Hippocampal formation (tissue), 2 donors: Measurements from ENCODE around the gene SORCS1.

Experiments used
- DNase-seq, 2 donors: peaks; one replicate each; lab custom pipeline; 2025; lab: John Stamatoyannopoulos, UW

The SORCS1 gene

GRCh38 chr10:106992055-106992454, 172.5 kb downstream of the SORCS1 start:
- no peak for DNase-seq

GRCh38 chr10:106991091-106991490, 173.4 kb downstream of the SORCS1 start:
- DNase-seq: no peak

- DNase-seq: no peak
Observed at GRCh38 chr10:106987362-106987761, 177.1 kb downstream of the SORCS1 start.

GRCh38 chr10:106982268-106982667, 182.2 kb downstream of the SORCS1 start:
- DNase-seq: no peak

DNA sequence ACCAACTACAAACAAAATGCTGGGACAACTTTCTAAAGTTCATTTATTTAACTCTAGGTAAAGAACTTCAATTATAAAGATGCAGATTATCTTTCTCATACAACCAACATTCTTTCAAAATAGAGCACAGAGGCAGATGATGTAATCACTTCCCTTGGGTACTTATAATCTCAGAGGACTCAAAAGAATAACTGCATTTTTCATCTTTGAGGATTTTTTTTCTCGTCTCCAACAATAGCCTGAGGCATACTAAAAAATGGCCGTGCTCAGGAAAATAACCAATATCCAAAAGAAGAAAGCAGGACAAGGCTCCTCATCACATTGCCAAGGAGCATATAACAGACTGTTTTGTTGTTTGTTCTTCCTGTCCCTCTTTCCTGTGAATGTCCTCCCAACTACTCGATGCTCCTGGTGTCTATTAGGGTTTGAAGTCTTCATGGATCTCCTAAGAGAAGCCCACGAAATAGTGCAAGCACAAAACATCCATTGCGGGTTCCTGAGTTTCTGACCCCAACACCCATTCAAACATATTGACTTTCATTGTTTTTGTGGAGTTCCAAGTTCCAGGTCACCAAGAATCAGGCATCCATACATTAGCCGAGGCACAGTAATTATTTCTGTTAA, 182.9 kb downstream of the SORCS1 start:
- no peak for DNase-seq

DNA sequence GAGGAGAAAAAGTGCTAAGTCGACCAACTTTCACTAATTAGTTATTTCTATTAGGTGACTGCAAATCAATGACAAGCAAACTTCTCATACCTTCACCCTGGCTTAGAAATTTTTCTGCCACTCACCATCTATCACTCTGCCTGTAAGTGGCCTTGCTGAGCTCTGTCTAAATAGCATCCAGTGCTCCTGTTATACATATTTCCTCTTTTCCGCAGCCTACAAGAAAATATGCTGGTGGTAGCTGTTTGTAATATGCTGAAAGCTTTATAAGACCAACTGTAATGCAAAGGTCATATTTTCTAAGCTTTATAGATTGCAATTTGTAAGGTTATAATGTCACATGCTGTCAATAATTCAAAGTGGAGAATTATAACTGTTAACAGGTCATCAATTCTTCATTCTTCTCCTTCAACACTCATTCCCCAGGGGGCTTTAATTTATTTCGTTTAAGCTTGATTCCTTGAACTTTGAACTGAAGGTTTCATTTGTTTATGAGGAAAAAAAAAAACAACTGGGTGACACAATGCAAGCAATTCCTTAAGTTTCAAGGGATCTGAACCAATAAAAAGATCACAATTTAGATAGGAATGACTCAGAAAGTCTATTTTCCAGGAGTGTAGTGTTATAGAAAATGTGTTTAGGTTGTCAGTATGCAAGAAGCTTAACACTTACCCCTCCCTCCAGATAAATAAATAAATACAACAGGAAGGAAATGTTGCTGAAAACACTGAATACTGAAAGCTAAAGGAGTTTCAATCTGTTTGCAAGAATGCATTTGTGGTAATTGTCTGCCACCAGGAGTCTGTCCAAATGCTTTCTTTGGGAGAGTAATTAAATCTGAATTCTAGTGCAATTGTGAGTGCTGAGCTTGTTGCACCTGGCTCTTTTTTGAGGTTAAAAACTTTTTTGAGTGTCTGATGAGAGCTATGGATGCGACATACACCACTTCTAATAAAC, 183.7 kb downstream of the SORCS1 start:
- DNase-seq: no peak

DNA sequence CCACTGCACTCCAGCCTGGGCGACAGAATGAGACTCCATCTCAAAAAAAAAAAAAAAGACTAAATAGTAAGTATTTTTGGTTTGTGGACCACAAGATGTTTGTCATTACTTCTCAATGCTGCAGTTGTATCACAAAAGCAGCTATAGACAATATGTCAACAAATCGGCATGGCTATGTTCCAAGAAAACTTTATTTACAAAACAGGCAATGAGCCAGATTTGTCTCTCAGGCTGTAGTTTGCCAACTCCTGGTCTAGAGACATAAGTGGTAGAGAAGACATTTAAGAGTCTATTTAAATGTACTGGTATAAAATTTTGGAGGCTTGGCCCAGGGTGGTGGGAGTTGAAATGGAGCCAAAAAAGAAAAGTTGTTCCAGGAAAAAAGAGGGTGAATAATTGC, 185.8 kb downstream of the SORCS1 start:
- no peak for DNase-seq

- DNase-seq: no peak
Observed at GRCh38 chr10:106973716-106974115, 190.8 kb downstream of the SORCS1 start.

DNA sequence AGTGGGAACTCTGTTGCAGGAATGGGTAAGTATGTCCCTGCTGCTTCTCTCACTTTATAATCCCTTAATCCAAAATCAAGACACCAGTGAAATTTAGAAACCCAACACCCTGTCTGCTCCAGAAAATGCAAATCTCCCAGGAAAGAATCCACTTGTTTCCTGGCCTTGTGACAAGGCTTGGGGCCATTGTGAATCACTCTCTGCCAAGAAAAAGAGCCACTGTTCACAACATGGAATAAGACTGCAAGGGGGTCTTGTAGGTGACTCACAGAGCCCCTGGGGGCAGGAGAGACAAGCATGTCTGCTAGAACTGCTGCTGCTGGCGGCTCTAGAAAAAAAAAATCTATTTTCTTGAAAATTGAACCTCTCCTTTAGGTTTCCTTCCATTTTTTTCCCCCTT, 191.2 kb downstream of the SORCS1 start:
- DNase-seq: no peak

DNA sequence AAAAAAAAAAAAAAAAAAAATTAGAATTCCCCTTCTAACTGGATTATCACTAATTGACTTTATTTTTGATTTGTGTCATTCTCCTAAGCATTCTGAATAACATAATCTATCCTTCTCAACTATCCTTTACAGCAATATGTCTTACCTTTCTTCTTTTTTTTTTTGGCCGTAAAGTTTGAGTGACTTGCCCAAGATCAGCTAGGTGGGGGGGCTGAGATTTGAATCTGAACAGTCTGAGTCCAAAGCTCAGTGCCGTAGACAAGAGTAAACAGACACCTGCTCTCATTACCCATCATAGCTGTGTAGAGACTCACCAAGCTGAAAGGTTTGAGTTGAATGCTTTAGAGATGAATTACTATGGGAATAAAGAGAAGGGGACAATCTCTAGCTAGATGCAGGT, 192.1 kb downstream of the SORCS1 start:
- DNase-seq: no peak

DNA sequence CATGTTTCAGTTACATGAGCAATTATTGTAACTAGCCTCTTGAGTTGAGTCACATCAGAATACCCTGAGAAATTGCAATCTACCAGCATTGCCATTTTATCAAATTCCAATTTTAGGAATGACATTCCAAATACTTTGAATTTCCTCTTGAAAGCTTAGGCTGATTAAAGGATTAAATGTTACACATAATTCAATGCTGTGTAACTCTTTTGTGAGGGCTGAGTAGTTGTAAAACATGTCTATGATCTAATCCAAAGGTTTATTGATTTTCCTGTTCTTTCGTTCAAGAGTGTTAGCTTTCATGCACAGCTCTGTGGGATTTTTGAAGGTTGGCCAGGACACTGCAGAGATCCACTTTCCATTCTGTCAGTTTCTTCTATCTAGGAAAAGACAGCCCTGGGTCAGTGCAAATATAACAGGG, 193.1 kb downstream of the SORCS1 start:
- DNase-seq: no peak

DNA sequence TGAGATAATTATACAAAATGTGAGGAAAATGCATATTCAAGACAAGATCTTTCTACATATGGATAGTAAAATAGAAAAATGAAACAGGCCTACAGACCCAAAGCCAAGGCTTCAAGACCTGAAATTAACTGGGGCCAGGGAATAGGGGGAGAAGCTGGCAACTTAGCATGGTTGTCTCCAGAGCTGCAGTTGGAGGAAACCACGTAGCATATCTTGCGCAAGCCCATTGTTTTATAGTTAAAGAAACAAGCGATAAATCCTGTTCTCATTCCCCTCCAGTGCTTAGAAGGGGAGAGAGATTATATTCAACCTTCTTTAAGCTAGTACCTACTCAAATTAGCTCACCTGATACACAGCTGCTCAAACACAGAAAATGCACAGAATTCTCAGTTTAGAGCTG, 197.1 kb downstream of the SORCS1 start:
- no peak for DNase-seq

DNA sequence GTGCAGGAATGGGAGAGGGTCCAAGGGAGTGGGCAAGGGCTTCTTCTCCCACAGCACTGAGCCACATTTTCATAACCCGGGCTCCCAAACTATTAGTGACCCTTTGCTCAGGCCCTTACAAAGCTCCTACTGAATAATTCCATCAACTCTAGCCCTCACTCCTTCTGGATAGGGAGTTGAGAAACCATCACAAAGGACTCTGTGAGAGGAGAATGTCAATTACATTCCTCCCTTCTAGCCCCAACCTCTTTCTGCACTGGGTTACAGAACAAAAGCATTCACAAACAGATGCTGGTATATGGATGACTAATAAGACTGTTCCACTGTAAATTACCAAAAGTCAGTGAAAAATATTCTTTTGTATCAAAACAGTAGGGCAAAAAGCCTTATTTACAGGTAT, 203.7 kb downstream of the SORCS1 start:
- no peak for DNase-seq

DNA sequence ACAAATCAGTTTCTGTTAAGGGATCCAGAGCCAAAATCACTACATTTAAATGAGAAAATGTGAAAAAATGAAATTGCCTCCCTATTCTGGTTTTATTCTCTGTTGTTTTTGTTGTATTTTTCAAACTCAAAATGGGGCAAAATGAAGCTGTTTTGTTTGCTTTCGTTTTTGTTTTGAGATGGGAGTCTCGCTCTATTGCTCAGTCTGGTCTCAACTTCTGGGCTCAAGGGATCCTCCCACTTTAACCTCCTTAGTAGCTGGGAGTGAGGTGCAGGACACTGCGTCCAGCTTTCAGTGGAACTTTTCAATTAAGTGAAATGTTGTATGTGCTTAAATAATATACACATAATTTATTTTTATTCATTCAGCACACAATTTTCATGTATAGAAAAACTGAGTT, 205.0 kb downstream of the SORCS1 start:
- DNase-seq: no peak

DNA sequence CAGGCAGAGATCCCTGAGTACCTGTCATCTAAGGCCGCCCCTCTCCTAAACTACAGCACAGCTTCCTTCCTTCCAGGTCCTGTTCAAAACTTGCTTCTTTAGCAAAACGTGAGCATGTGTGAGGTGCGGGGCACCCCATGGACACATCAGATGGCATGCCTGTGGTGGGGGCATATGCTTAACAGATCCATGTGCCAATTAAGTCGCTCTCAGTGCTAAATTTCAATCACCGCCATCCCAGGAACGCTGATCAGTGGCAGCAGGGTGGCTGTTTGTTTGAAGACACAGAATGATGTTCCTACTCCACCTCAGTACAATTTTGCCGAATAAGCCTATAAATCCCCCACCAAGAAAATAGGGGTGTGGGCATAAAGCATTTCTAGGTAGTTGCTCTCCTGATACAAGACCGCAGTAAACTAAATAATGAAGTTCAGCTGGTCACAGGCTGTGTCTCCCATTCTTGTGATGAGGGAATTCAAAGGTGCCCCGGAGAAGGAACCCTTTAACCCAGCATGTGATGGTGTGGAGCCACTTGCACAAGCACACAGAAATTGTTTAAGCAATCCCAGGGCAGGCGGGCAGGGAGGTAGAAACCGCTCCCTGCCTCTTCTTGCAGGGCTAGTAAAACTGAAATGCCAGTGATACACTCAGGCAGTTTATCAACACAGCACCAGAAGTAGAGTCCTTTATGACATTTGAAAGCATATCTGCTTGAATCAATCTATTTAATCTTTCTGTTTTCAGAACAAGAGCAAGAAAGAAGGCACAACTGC, 205.7 kb downstream of the SORCS1 start:
- no peak for DNase-seq

GRCh38 chr10:106957823-106958588, 206.5 kb downstream of the SORCS1 start:
- DNase-seq: no peak

- no peak for DNase-seq
Observed at GRCh38 chr10:106956216-106956915, 208.1 kb downstream of the SORCS1 start.

DNA sequence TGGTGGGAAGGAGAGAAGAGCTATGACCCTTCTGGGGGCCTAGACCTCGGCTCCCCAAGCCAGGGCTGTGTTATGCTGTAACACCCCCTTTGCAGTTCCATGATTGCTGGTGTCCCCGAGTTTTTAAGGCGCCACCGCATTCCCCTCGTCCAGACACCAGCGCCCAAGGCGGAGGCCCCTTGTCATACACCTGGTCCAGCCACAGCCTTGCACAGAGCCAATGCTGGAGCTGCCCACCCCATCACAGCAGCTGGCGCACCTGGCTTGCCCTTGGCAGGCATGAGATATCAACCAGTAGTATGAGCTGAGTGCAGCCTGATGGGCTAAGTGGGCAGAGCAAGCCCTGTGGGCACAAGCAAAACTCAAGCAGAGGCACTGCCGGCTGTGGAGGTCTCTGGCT, 209.4 kb downstream of the SORCS1 start:
- DNase-seq: no peak

DNA sequence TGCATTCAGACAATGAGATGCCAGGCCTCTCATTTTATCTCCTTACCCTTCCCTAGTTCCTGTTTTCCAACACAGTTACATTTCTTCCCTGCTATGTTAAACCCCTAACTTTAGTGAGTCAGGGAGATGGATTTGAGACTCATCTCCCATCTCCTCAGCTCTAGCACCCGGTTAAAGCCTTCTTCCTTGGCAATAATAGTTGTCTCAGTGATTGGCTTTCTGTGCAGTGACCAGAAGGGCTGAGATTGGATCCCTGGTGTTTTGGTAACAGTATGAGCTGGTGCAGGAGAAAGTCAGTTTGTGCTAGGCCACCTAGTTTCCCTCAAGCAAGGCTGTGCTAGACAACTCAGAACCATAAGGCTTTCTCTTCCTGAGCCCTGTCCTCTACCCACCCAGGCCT, 212.5 kb downstream of the SORCS1 start:
- DNase-seq: no peak

DNA sequence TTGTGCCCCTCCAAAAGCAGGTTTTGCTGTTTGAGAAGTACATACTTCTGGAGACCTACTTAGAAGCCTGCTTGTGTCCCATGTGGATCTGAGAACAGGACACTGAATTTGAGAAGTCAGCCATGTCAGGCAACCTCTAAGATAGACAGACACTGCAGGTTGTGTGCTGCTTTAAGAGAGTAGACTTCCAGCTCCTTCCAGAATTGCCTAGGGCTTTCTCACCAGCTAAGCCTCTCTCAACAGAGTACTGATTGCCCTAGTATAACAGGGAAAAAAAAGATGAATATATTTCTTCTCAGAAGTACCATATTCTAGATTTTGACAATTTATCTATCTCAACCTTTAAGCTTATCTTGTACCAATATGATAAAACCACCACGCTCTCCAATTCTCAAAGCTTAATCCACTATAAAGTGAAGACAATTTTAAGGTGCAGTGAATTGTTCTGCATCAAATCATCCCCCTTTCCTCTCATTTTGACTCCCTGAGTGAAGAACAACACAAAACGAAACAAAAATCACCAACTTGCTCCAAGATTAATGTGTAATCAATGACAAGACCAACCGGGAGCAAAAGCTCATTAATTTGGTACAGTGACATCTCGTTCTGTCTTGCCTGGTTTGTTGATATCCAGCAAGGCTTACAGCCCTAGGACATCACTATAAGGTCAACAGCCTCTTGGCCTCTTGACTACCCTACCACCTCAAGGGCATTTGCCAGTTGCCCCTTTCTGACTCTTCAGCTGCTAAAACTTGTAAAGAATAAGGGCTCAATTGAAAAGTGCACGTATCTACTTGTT, 214.6 kb downstream of the SORCS1 start:
- DNase-seq: no peak
